GM18499 (cell line): Measurements from ENCODE around the gene CD151.

Experiments
- ATAC-seq: cut with Tn5 transposase; IDR thresholded peaks from one replicate; pipeline ENCODE4 v1.9.1; 2021; ENCODE audit warnings: moderate number of reproducible peaks; ENCODE audit not compliant: insufficient read depth, unreplicated experiment

The CD151 gene

DNA sequence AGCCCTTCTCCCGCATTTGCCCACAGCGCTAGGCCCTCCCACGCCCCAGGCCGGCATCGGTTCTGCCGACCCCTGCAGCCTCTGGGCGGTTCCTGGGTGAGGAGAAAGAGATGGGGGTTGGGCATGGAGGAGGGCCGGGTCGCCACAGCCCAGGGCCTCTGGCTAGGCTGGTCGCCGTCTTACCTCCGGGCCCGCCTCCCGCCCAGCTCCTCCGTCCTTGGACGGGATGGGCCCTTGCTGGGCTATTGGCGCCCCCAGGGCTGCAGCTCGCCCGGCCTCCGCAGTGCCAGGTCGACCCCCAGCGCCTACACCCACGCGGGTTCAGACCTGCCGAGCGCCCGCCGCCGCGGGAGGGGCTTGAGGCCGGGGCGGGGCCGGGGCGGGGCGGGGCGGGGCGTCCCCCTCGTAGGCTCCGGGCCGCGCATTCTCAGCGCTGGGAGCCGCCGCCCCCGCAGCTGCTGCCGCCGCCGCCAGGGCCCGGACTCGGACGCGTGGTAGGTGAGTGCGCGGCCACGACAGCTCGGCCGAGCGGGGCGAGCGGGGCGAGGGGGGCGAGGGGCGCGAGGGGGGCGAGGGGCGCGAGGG is at the start of gene CD151:
TSS of gene CD151 (plus strand) at position 424 of the 585 bp plus-strand sequence. CDS start 3,118 bp downstream, outside the sequence.
- no peak for ATAC-seq

DNA sequence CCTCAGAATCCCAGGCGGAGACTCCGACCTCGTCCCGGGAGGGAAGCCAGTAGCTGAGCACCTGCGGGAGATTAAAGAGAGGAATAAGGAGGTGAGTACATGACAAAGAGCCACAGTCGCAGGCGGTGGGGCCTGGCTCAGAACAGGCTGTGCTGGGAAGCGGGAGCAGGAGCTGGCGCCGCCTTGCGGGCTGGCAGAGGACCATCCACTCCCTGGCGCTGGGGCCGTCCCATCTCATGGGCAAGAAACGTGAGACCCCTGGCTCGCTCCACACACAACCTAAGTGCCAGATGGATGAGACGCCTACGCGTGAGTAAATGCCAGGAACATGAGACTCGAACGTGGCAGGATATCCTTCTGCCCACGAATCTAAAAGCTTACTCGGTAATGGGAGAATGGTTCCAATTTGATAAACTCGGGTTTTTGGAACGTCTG is 49.2 kb upstream of the CD151 start:
- ATAC-seq: no peak

- no peak for ATAC-seq
Measured at GRCh38 chr11:786235-787083, 46.3 kb upstream of the CD151 start.

GRCh38 chr11:787084-787675 is 45.6 kb upstream of the CD151 start:
- no peak for ATAC-seq

DNA sequence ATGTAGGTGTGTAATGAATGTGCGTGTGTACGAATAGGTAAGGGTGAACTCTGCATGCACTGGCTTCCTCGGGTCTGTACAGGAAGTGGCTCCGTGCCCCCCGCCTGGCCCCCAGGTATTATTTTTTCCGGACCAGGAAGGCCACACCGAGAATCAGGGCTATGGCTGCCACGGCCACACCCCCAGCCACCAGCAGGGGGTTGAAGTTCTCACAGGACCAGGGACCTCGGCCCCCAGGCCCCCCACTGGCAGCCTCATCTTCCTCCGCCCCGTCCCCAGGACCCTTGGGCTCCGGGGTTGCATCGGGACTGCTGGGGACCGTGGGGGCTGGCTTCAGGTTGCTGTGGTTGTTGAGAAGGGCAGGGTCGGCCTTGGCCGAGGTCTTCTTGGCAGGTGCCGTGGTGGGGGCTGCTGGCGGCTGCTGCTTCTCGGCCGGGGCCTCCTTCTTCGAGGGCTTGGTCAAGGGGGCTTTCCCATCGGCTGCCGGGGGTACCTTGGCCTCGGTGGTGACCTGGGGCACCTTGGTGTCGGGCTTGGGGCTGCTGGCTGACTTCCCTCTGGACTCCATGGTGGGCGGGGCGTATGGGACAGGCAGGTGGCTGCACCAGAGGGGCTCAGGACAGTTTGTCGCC is 44.6 kb upstream of the CD151 start:
- ATAC-seq: no peak

DNA sequence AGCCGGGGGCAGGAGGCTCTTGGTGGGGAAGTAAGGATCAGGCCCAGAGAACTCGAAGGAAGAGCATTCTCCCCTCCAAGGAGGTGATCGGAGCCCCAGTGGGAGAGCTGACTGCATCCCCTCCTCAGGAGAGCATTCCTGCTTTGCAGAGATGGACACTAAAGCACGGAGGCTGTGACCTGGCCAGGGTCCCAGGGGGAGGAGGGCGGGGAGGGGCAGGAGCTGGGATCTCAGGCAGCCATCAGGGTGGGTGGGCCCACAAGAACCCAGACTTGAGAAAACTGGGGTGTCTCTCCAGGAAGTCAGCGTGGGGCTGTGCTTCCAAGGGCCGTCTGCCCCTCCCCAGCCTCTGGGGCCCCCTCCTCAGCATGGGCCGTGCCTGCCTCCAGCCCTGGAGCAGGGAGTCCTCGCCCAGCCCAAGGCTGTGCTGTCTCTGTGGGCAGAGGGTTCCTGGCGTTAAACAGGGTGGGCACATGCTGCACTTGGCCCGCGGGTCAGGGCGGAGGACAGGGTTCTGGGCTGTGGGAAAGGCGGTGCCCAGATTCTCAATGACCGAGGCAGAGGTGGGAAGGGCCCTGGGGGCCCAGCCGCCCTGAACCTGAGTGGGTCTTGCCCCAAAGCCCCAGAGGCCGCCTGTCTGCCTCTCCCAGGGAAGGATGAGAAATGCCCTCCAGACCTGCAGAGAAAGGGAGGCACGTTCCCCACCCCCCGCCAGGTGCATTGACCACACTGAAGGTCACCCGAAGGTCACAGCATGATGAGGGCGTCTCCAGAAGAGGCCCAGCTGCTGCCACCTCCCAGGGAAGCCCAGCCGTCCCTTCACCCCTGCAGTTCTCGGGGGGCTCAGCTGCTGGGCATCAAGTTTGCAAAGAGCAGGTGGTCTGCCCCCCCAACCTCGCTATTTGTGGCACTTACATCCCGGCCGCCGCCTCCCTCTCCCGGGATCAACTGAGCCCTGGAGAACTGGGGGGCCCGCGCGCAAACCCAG is 43.5 kb upstream of the CD151 start:
- no peak for ATAC-seq

- ATAC-seq: no peak
Measured at GRCh38 chr11:789943-790342, 42.8 kb upstream of the CD151 start, which contains the start of gene CEND1. CEND1 (minus strand) TSS chr11:790090; CDS start chr11:788576, 1,514 bp downstream.

DNA sequence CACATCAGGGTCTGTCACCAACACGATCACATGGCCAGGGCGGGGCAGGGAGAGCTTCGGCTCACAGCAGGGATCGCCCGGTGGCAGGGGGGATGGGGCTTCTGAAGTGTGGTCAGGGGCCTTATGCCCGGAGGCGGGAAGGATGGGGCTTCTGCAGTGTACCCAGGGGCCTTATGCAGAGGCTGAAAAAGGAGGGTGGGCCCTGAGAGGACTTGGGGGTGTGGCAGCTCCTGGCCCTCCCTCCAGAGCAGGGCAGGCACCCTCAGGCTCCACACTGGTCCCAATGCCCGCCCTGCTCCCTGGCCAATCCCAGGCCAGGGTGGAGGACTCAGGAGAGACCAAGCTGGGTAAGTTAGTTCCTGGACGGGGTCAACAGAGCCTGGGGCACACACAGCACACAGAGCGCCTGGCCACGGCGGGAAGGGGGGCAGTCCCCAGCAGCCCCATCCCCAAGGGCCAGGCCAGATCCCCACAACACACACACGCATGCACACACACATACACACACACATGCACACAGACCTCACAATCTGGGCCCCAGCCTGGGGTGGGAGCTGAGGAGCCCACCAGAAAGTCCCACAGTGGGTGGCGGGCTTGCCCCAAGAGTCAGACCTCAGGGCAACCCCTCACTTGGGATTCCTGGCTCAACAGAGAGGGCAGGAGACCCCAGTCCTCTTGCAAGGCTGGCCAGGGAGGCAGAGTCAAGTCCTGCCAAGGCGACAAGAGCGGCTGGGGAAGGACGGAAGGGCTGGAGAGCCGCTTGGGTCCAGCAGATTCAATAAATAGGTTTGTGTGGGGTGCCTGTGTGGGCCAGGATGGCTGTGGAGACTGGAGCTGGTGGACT is 41.8 kb upstream of the CD151 start:
- no peak for ATAC-seq

GRCh38 chr11:791658-792534 is 40.9 kb upstream of the CD151 start:
- ATAC-seq: no peak

DNA sequence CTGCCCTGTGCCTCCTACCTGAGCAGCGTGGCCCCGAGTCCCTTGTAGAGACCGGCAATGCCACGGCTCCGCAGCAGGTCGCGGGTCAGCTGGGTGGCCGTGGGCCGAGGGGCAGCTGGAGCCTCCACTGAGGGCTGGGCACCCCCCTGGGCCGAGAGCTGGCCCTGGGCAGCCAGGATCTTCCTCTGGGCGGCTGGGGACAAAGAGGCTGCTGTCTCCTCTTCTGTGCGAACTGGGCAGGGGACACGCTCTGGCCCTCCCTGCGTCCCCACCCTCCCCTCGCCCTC is 40.3 kb upstream of the CD151 start:
- no peak for ATAC-seq

DNA sequence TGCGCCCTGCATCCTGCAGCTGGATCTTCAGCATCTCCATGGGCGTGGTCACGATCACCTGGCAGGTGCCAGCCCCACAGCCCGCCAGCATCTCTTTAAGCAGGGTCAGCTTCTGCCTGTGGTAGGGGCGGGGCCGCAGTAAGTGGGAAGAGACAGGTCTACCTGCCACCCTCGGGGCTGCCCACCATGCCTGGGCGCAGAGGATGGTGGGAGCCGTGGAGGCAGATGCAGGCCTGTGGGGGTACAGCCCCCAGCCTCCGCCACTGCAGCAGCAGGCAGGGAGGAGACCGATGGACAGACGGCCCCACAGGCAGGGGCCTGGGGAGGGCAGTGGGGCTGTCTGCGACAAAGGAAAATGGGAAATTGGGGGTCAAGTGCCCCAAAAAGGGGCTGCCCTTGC is 39.9 kb upstream of the CD151 start:
- no peak for ATAC-seq

- ATAC-seq: no peak
Measured at GRCh38 chr11:793556-793955, 39.2 kb upstream of the CD151 start.

DNA sequence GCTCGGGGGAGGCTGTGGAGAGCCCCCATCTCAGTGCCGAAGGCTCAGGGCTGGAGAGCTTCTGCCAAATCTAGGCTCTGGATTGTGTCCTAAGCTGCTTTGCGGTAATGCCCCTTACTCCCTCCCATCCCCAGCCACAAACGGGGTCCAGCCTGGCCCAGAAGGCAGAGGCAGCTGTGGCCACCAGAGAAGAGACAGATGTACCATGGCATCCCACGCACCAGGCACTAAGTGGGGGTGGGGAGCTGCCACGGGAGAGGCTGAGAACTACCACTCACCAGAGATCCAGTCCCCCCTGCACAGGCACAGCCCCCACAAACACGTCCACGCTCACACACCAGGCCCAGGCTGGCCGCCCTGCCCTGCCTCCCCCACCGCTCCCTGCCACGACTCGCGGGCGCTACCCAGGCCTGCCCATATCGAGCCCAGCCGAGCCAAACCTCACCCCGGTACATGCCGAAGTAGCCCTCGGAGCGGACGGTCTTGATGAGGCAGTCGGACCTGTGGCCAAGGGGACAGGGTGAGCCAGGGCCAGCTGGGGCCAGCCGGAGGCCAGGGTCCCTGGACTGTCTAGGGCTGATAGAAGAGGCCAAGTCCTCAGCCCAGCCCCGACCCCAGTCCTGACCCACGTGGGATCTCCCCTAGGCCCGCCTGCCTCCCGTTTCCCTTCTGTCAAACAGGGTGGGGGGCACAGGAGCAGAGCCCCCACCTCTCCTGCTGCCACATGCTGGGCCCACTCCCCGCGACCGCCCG is 38.6 kb upstream of the CD151 start:
- ATAC-seq: no peak

- ATAC-seq: no peak
Measured at GRCh38 chr11:794766-795633, 37.8 kb upstream of the CD151 start.

DNA sequence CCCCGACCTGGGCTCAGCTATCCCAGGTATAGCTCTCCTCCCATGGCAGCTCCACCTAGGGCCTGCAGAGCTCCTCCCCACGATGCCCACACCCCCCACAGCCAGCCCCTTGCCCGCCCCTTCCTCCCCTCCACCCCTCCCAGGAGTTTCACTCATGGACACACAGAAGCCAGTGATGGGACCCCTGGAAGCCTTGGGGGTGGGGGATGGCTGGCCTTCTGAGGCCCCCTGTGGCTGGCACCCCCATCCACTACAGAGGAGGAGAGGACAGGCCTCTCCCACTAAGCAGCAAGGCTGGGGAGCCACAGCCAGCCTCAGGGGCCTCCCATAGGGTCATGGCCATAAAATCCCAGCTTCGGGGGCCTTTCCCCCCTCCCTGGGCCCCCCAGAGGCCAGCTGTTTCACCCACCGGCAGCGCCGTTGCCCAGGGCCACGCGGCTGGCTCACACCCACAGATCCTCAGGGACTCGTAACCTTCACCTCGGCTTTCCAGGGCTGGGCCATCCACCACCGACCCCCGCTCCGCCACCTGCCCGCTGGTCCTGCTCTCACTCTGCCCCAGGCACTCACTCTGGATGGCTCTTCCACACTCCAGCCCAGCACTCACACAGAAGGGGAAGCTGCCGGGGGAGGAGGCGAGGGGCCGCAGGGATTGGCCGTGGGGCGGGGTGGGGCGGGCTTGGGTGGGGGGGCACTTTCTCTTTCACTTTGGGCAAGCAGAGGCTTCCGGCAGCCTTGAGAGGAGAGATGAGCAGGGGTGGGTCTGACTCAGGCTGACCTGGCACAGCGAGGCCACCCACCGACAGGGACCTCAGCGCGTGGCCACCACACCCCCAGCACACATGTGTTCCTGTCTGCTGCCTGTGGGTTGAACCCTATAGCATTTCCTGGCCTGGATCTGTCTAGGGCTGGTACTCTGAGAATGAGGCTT is 36.9 kb upstream of the CD151 start:
- no peak for ATAC-seq
